NCI-H2107 treated with DMSO at 0.1 percent for 48 hours (cell line): Measurements from ENCODE around the gene FBXO4.
"Not testable (repeated sequence)": the region's sequence is repeated elsewhere in the genome, so short reads cannot be mapped to it uniquely, and the experiment has no call there.

Experiments
- DNase-seq: peaks from one replicate; lab custom pipeline; 2025; ENCODE audit not compliant: unreplicated experiment; lab: John Stamatoyannopoulos, UW

The FBXO4 gene

GRCh38 chr5:41980396-41980795, 55.3 kb downstream of the FBXO4 start:
- DNase-seq: no peak

- DNase-seq: no peak
These were observed 55.8 kb downstream of the FBXO4 start for GRCh38 chr5:41980870-41981269.

DNA sequence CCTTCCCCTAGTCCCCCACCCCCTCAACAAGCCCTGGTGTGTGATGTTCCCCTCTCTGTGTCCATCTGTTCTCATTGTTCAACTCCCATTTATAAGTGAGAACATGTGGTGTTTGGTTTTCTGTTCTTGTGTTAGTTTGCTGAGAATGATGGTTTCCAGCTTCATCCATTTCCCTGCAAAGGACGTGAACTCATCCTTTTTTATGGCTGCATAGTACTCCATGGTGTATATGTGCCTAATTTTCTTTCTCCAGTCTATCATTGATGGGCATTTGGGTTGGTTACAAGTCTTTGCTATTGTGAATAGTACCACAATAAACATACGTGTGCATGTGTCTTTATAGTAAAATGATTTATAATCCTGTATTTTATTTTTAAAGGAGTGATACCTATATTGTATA, 57.8 kb downstream of the FBXO4 start:
- not testable (repeated sequence) for DNase-seq

GRCh38 chr5:41983284-41983683, 58.2 kb downstream of the FBXO4 start:
- DNase-seq: no peak

DNA sequence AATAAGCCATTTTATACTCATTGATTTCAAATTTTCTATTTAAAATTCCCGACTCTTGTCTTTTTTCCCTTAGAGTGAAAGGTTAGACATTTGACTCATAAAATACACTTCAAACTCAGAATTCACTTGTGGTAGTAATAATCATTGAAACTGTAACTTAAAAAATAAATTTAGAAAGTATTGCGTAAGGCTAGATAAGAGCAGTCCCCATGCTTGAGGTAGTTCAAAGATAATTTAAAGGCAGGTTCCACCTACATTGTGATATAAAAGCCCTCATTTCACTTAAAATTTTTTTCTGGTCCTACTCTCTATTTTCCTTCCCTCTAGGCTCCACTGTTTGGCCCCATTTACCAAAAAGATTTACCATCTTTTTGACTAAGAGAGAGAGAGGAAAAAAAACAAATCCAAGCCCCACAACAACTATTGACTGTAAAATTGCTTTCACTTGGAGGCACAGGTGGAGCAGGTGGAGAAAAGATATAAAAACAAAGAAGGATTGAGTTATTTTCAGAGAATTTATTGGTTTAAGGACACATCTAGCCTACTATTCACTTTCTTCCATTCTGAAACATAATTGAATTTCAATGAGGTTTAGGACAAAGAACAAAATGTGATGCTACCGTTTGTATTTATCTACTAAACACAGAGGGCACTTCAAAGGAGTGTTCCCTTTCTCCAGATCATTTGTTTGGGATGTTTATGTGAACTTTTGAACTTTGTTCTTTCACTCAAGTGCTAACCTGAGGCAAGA, 61.0 kb downstream of the FBXO4 start:
- DNase-seq: no peak
